ENCODE results near the gene ICAM5.

- no peak for TF ChIP-seq EZH2 (IDR thresholded peaks at IDR 0.05; ENCODE audit: low read depth)
- no peak for TF ChIP-seq CTCF (conservative IDR thresholded peaks at IDR 0.05)
Measured at GRCh38 chr19:10327793-10328192, 38.0 kb downstream of the ICAM5 start.

All from PC-9 (cell line).